Measurements from ENCODE around the gene FCRLA.
"Not testable (repeated sequence)": the region's sequence is repeated elsewhere in the genome, so short reads cannot be mapped to it uniquely, and the experiment has no call there.

FCRLA gene

GRCh38 chr1:161698302-161698701, 8.7 kb upstream of the FCRLA start:
- in situ Hi-C loops (cut with MboI; ENCODE audit: low pct_unique_long_range_greater_than_20kb, low sequenced_read_pairs); DNase-seq: not testable (repeated sequence)

- in situ Hi-C loops (cut with MboI; ENCODE audit: low pct_unique_long_range_greater_than_20kb, low sequenced_read_pairs), result no loop called here
- DNase-seq, result no peak
These were observed 4.8 kb upstream of the FCRLA start for GRCh38 chr1:161702250-161702649.

GRCh38 chr1:161705537-161705936, 1.5 kb upstream of the FCRLA start:
- no peak for DNase-seq
- in situ Hi-C loops (cut with MboI; ENCODE audit: low pct_unique_long_range_greater_than_20kb, low sequenced_read_pairs), result no loop called here

DNA sequence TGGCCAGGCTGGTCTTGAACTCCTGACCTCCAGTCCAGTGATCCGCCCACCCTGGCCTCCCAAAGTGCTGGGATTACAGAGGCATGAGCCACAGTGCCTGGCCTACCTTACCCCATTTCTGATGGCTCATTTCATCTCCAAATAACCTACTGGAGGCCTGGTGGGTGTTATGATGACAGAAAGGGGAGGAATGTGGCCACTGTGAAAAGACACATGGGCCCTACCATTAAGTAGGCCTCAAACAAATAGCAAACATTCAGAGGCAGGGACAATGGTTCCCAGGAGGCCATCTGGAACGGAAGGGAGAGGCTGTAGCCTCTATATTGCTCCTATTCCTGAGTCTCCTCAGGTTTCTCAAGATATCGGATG, 932 bp upstream of the FCRLA start:
- in situ Hi-C loops (cut with MboI; ENCODE audit: low pct_unique_long_range_greater_than_20kb, low sequenced_read_pairs), result no loop called here
- DNase-seq, result no peak

DNA sequence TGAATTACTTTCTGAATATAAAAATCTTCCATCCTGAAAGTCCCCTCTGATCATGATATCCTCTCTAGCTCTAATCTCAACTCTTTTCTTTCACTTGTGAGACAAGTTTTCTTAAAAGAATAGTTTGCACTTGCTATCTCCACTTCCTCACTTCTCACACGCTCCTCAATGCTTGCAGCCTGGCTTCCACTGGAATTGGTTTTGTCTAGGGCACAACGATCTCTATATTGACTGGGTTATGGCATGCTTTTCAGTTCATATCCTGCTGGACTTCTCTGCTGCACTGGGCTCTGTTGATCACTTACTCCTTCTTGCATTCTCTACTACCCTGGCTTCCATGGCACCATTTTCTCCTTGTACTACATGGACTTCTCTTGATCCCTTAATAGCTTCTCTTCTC, 474 bp downstream of the FCRLA start:
- in situ Hi-C loops (cut with MboI; ENCODE audit: low pct_unique_long_range_greater_than_20kb, low sequenced_read_pairs), result no loop called here
- no peak for DNase-seq

DNA sequence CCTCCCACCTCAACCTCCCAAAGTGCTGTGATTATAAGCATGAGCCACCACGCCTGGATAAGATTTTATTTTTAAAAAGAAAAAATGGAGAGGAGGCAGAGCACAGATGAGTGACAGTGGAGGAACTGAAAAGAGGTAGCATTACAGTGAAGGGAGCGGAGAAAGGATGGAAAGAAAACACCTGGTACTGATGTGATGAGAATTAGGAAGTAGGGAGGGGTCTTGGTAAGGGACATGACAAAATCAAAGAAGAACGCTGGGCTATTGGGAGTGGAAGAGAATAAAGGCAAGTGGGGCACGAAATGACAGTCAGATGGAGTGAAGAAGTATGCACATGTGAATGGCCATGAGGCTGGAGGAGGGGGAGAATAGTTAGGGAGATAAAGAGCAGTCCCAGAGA, 2.3 kb downstream of the FCRLA start:
- in situ Hi-C loops (cut with MboI; ENCODE audit: low pct_unique_long_range_greater_than_20kb, low sequenced_read_pairs), result no loop called here
- DNase-seq, result no peak

DNA sequence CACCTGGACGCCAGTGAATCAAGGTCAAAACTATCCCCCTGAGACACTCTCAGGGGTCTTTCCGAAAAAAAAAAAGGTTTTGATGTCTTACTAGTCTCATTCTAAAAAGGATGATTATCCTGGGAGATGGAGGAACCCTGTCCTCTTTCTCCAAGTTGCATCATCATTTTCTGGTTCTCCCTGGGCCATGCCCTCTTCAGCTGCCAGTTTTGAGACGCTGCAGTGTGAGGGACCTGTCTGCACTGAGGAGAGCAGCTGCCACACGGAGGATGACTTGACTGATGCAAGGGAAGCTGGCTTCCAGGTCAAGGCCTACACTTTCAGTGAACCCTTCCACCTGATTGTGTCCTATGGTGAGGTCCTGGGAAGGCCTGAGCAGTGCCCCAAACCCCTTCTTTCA, 3.5 kb downstream of the FCRLA start:
- no peak for DNase-seq

GRCh38 chr1:161718559-161719324, 11.7 kb downstream of the FCRLA start:
- in situ Hi-C loops (cut with MboI; ENCODE audit: low pct_unique_long_range_greater_than_20kb, low sequenced_read_pairs), result no loop called here
- DNase-seq, result peak; percentile 38

More for the DNA sequence above, 3.5 kb downstream of the FCRLA start:
- in situ Hi-C loops (cut with MboI; ENCODE audit: low pct_unique_long_range_greater_than_20kb, low sequenced_read_pairs), result no loop called here

- in situ Hi-C loops (cut with MboI; ENCODE audit: low pct_unique_long_range_greater_than_20kb, low sequenced_read_pairs), result no loop called here
These were observed 12.2 kb downstream of the FCRLA start for GRCh38 chr1:161719325-161719611.

DNA sequence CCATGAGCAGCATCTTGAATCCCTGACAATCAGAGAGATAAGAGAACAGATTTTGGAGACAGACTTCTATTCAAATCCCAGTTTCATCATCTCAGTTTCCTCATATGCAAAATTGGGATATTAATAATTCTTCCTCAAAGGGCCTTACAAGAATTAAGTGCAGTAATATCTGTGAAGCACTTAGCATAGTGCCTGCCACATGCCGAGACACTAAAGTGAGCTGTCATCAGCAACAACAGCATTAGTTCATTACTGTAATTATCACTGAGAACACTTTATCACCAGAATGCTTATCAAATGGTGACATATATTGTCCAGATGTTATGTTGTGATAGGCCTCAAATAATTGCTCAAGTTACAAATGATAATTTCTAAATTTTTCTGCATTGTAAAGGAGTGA, 13.4 kb downstream of the FCRLA start:
- in situ Hi-C loops (cut with MboI; ENCODE audit: low pct_unique_long_range_greater_than_20kb, low sequenced_read_pairs), result no loop called here
- DNase-seq, result no peak

More at GRCh38 chr1:161719325-161719611, 12.2 kb downstream of the FCRLA start:
- no peak for DNase-seq

- in situ Hi-C loops (cut with MboI; ENCODE audit: low pct_unique_long_range_greater_than_20kb, low sequenced_read_pairs), result no loop called here
These were observed 14.1 kb downstream of the FCRLA start, which contains the start of gene FCRLB for GRCh38 chr1:161720956-161721737. FCRLB (plus strand) TSS chr1:161721544; CDS start chr1:161722673, 1,129 bp downstream.

DNA sequence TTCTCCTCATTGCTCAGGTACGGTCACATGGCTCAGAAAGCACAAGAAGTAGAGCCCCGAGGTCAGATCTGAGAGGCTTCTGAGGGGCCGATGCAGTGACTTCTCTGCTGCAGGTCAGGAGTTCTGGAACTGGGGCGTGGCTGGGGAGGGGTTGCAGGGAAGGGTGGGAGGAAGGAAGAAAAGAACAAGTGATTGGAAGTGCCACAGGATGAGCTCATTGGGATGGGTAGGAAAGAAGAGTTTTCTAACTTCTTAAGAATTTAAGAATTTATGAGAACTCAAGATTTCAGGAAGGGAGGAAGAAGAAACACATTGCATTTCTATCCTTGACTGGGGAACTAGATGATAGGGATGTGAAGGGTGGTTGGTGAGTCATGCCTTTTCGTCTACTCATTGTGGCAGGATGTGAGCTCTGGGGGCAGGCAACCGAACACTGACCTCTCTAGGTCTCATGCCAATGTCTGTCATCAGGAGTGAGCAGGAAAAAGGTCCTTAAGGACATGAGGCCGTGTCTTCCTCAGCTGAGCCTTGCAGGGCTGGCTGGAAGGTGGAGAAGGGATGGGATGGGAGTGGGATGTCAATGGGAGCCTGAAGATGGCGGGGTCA, 14.8 kb downstream of the FCRLA start:
- DNase-seq, result peak; percentile 63
- in situ Hi-C loops (cut with MboI; ENCODE audit: low pct_unique_long_range_greater_than_20kb, low sequenced_read_pairs), result no loop called here

More at GRCh38 chr1:161720956-161721737, 14.1 kb downstream of the FCRLA start, which contains the start of gene FCRLB:
- DNase-seq, result no peak

GRCh38 chr1:161722406-161722805, 15.4 kb downstream of the FCRLA start:
- in situ Hi-C loops (cut with MboI; ENCODE audit: low pct_unique_long_range_greater_than_20kb, low sequenced_read_pairs), result no loop called here
- no peak for DNase-seq

GRCh38 chr1:161723459-161724141, 16.6 kb downstream of the FCRLA start:
- DNase-seq, result no peak
- in situ Hi-C loops (cut with MboI; ENCODE audit: low pct_unique_long_range_greater_than_20kb, low sequenced_read_pairs), result no loop called here

DNA sequence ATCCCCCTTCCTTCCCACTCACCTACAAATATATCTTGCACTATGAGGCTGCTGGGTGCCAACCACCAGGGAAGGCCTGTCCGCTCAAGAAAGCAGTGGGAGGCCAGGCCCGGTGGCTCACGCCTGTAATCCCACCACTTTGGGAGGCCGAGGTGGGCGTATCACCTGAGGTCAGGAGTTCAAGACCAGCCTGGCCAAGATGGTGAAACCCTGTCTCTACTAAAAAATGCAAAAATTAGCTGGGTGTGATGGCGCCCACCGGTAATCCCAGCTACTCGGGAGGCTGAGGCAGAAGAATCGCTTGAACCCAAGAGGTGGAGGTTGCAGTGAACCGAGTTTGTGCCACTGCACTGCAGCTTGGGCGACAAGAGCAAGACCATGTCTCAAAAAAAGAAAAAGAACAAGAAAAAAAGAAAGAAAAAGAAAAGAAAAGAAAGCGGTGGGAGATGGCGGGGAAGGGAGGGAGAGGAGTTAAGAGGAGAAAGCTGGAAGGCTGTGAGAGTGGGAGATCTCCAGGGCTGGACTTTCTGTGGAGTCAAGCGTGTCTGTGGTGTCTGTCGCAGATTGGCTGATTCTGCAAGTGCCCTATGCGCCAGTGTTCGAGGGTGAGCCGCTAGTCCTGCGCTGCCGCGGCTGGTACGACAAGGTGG, 18.4 kb downstream of the FCRLA start:
- DNase-seq; in situ Hi-C loops (cut with MboI; ENCODE audit: low pct_unique_long_range_greater_than_20kb, low sequenced_read_pairs): not testable (repeated sequence)

DNA sequence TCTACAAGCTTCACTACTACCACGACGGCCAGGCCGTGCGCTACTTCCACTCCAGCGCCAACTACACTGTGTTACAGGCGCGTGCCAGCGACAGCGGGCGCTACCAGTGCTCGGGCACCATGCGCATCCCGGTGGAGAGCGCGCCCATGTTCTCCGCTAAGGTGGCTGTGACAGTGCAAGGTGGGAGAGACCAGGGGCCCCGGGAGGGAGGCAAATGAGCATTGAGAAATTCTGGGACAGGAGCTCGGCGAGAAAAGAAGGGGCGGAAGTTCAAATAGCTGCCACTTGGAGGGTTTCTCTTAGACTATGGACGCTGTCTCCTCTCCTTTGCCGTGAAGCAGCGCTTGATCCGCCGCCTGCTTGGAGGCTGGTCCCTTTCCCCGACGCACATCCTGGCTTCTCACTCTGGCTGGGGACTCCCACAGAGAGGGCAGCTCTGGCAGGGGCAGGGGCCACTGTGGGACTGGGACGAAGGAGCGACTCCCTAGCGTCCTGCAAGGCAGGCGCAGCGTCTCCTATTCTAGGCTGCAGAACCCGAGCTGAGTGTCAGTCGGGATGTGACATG, 19.0 kb downstream of the FCRLA start:
- in situ Hi-C loops (cut with MboI; ENCODE audit: low pct_unique_long_range_greater_than_20kb, low sequenced_read_pairs), result no loop called here
- peak; percentile 56 for DNase-seq

- in situ Hi-C loops (cut with MboI; ENCODE audit: low pct_unique_long_range_greater_than_20kb, low sequenced_read_pairs), result no loop called here
- peak; percentile 60 for DNase-seq
These were observed 19.6 kb downstream of the FCRLA start for GRCh38 chr1:161726473-161727255.

DNA sequence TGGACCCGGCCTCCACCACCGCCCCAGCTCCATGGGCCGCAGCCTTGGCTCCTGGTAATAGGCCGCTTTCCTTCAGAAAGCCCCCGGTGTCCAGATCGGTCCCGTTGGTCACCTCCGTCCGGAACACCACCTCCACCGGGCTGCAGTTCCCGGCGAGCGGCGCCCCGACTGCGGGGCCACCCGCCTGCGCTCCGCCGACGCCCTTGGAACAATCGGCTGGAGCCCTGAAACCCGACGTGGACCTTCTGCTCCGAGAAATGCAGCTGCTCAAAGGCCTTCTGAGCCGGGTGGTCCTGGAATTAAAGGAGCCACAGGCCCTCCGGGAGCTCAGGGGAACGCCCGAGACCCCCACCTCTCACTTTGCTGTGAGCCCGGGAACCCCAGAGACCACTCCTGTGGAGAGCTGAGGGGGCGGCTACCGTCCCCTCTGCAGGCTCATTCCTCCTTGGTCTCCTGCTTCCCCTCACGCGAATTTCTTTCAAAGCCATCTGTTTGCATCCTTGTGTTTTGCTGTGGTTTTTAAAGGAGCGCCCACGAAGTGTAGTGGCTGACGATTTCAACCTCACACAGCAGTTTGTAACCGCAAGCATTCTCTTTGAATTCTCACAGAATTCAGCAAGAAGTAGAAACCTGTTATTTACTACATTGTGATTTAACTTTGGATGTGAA, 20.4 kb downstream of the FCRLA start:
- in situ Hi-C loops (cut with MboI; ENCODE audit: low pct_unique_long_range_greater_than_20kb, low sequenced_read_pairs), result no loop called here

More for the DNA sequence above, 20.4 kb downstream of the FCRLA start:
- peak; percentile 79 for DNase-seq
